Measurements from ENCODE around the gene RPS6KC1. TPM values are rescaled to one million over a fixed set of nuclear protein-coding genes. Genes with fewer than 3 reads are reported as not detected.

RPS6KC1 gene
- total and polyA plus RNA-seq, 2 donors (not counting 3 experiments of a cell fraction or from before 2014, with no cell fraction given), result 5.1 to 18.6 TPM

DNA sequence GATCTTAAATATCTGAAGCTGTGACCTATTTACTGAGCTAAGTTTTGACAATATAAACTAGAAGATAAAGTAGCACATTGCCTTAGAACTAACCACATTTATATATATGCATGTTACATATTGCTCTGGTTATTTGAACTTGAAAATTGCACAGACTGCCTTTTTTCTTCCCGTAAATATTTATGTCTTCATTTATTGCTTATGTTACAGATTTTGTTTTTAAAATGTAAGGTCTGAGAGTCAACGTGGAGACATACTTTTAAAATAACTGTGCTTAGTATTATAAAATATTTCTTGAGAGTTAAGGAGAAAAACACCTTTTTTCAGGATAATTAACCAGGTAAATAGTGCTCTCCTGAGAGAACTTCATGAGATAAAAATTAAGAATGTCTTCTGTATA lies 3.1 kb downstream of the RPS6KC1 start:
- Histone ChIP-seq H3K4me3 (replicated peaks in 1 of 3; ENCODE audit: insufficient read depth in 1 of 3, low read depth in 1 of 3, low read length in 3 of 3) (no peak overlapping the region), H3K36me3 (ENCODE audit: control insufficient read depth in 2 of 2, extremely low read depth in 1 of 2, insufficient read depth in 2 of 2, low read length in 2 of 2) (no peaks in the 10 kb centered on the region), H3K27ac (ENCODE audit: insufficient read depth, low read depth, low read length) (no peak overlapping the region), H3K27me3 (ENCODE audit: control insufficient read depth in 2 of 2, insufficient read depth in 2 of 2, low read length in 2 of 2) (no peaks in the 10 kb centered on the region), H3K4me1 (ENCODE audit: control insufficient read depth, extremely low read depth, insufficient read depth, low read length) (peaks cover 6% of the 10 kb centered on the region), H3K9me1 (replicated peaks; ENCODE audit: control insufficient read depth, extremely low read depth, insufficient read depth, low read length) (no peaks in the 10 kb centered on the region), H3K4me2 (ENCODE audit: insufficient read depth, low read length) (no peak overlapping the region), H2AFZ (ENCODE audit: low read depth, low read length) (no peak overlapping the region), H3K79me2 (ENCODE audit: control insufficient read depth, insufficient read depth, low read length) (peaks cover 23% of the 10 kb centered on the region), H3K9ac (replicated peaks; ENCODE audit: extremely low read depth, insufficient read depth, low read length) (no peak overlapping the region), H3K9me3 (replicated peaks; ENCODE audit: control insufficient read depth, insufficient read depth, low read length) (no peaks in the 10 kb centered on the region), H4K20me1 (replicated peaks; ENCODE audit: control insufficient read depth, extremely low read depth, insufficient read depth, low read length) (no peaks in the 10 kb centered on the region)
- BruUV-seq (replicated peaks), result no TSS peak
- POLR2A ChIA-PET, result no interaction called here
- dilution Hi-C loops (cut with MboI; ENCODE audit: extremely low pct_ligation_motif_present, low sequenced_read_pairs) (no loop called here), intact Hi-C loops (cut with micrococcal nuclease) (no loop called here)
- CTCF ChIA-PET, result no interaction called here
- FAIRE-seq, result no peak
- DNase-seq (ENCODE audit: low read depth, low spot score), result no peak
- TF ChIP-seq JUN (IDR thresholded peaks at IDR 0.05; ENCODE audit: borderline replicate concordance, insufficient read depth, insufficient read length, low read depth), result no peak
- TF ChIP-seq, protein P1, sequence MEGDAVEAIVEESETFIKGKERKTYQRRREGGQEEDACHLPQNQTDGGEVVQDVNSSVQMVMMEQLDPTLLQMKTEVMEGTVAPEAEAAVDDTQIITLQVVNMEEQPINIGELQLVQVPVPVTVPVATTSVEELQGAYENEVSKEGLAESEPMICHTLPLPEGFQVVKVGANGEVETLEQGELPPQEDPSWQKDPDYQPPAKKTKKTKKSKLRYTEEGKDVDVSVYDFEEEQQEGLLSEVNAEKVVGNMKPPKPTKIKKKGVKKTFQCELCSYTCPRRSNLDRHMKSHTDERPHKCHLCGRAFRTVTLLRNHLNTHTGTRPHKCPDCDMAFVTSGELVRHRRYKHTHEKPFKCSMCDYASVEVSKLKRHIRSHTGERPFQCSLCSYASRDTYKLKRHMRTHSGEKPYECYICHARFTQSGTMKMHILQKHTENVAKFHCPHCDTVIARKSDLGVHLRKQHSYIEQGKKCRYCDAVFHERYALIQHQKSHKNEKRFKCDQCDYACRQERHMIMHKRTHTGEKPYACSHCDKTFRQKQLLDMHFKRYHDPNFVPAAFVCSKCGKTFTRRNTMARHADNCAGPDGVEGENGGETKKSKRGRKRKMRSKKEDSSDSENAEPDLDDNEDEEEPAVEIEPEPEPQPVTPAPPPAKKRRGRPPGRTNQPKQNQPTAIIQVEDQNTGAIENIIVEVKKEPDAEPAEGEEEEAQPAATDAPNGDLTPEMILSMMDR (IDR thresholded peaks at IDR 0.05; ENCODE audit: extremely low read depth in 1 of 2, insufficient read depth in 1 of 2, low read depth in 1 of 2, low read length in 2 of 2), result no peak
- no peak for TF ChIP-seq EZH2 (IDR thresholded peaks at IDR 0.05; ENCODE audit: borderline replicate concordance, low read depth, low read length, severe bottlenecking)
- TF ChIP-seq POLR2AphosphoS5 (IDR thresholded peaks at IDR 0.05; ENCODE audit: insufficient read depth, low read depth, low read length), result no peak
- TF ChIP-seq, protein P2, sequence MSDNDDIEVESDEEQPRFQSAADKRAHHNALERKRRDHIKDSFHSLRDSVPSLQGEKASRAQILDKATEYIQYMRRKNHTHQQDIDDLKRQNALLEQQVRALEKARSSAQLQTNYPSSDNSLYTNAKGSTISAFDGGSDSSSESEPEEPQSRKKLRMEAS (IDR thresholded peaks at IDR 0.05; ENCODE audit: insufficient read depth, insufficient read length), result no peak
- TF ChIP-seq POLR2A (IDR thresholded peaks at IDR 0.05; ENCODE audit: low read depth, low read length), result no peak
- TF ChIP-seq GATA2 (IDR thresholded peaks at IDR 0.05; ENCODE audit: insufficient read depth, insufficient read length, low read depth, low read length), result no peak
- no peak for TF ChIP-seq FOS (IDR thresholded peaks at IDR 0.05; ENCODE audit: borderline replicate concordance, insufficient read depth, low read length)
- TF ChIP-seq MYC (IDR thresholded peaks at IDR 0.05; ENCODE audit: low read depth, low read length), result no peak

Data from endothelial cell of umbilical vein (primary cell).